ENCODE results near the gene PGLYRP3. TPM values are rescaled to one million over a fixed set of nuclear protein-coding genes. Genes with fewer than 3 reads are reported as not detected.

The PGLYRP3 gene
- total RNA-seq, 1 experiment from 2014 or later = not detected

GRCh38 chr1:153261281-153262069 lies 51.3 kb downstream of the PGLYRP3 start:
- DNase-seq (ENCODE audit: low read depth) = no peak

GRCh38 chr1:153260585-153261280 lies 52.0 kb downstream of the PGLYRP3 start:
- no peak for DNase-seq (ENCODE audit: low read depth)

- no peak for DNase-seq (ENCODE audit: low read depth)
Measured at GRCh38 chr1:153259387-153259786, 53.4 kb downstream of the PGLYRP3 start, which contains the start of gene LORICRIN. TSS of gene LORICRIN (plus strand) at chr1:153259687. CDS start at chr1:153260950, 1,263 bp downstream.

- no peak for DNase-seq (ENCODE audit: low read depth)
Measured at GRCh38 chr1:153253693-153254092, 59.1 kb downstream of the PGLYRP3 start.

- DNase-seq (ENCODE audit: low read depth) = no peak
Measured at GRCh38 chr1:153253076-153253475, 59.7 kb downstream of the PGLYRP3 start.

GRCh38 chr1:153251988-153252387 lies 60.8 kb downstream of the PGLYRP3 start:
- DNase-seq (ENCODE audit: low read depth) = no peak

- no peak for DNase-seq (ENCODE audit: low read depth)
Measured at GRCh38 chr1:153251562-153251961, 61.2 kb downstream of the PGLYRP3 start.

GRCh38 chr1:153251087-153251486 lies 61.7 kb downstream of the PGLYRP3 start:
- DNase-seq (ENCODE audit: low read depth) = no peak

- no peak for DNase-seq (ENCODE audit: low read depth)
Measured at GRCh38 chr1:153250166-153250565, 62.6 kb downstream of the PGLYRP3 start.

- no peak for DNase-seq (ENCODE audit: low read depth)
Measured at GRCh38 chr1:153248176-153248879, 64.4 kb downstream of the PGLYRP3 start.

Other genes with a start within 250 kb of the PGLYRP3 start
- gene SPRR2B, start 241.3 kb downstream of the PGLYRP3 start, total RNA-seq (2014; rRNA removed; shearing (Covaris generic)) = not detected in 2 replicates
- not detected in 2 replicates for gene SPRR2E, start 218.4 kb downstream of the PGLYRP3 start, total RNA-seq (2014; rRNA removed; shearing (Covaris generic))
- gene SPRR2F, start 199.4 kb downstream of the PGLYRP3 start, total RNA-seq (2014; rRNA removed; shearing (Covaris generic)) = not detected in 2 replicates
- not detected in 2 replicates for gene SPRR2G, start 162.1 kb downstream of the PGLYRP3 start, total RNA-seq (2014; rRNA removed; shearing (Covaris generic))
- not detected in 2 replicates for gene LELP1, start 109.5 kb downstream of the PGLYRP3 start, total RNA-seq (2014; rRNA removed; shearing (Covaris generic))
- not detected in 2 replicates for gene PRR9, start 95.4 kb downstream of the PGLYRP3 start, total RNA-seq (2014; rRNA removed; shearing (Covaris generic))
- gene LORICRIN, start 53.3 kb downstream of the PGLYRP3 start, total RNA-seq (2014; rRNA removed; shearing (Covaris generic)) = not detected in 2 replicates
- not detected in 2 replicates for gene PGLYRP4, start 35.9 kb upstream of the PGLYRP3 start, total RNA-seq (2014; rRNA removed; shearing (Covaris generic))
- gene S100A9, start 44.9 kb upstream of the PGLYRP3 start, total RNA-seq (2014; rRNA removed; shearing (Covaris generic)) = 0.22 TPM in 1 of 2 replicates, not detected in the other
- not detected in 2 replicates for gene S100A12, start 62.7 kb upstream of the PGLYRP3 start, total RNA-seq (2014; rRNA removed; shearing (Covaris generic))
- 0.15 TPM in 1 of 2 replicates, not detected in the other for gene S100A8, start 78.1 kb upstream of the PGLYRP3 start, total RNA-seq (2014; rRNA removed; shearing (Covaris generic))
- not detected in 2 replicates for gene S100A7A, start 103.6 kb upstream of the PGLYRP3 start, total RNA-seq (2014; rRNA removed; shearing (Covaris generic))
- not detected in 2 replicates for gene S100A7, start 147.7 kb upstream of the PGLYRP3 start, total RNA-seq (2014; rRNA removed; shearing (Covaris generic))
- 526 and 547 TPM in 2 replicates for gene S100A6, start 223.0 kb upstream of the PGLYRP3 start, total RNA-seq (2014; rRNA removed; shearing (Covaris generic))
- gene S100A5, start 228.0 kb upstream of the PGLYRP3 start, total RNA-seq (2014; rRNA removed; shearing (Covaris generic)) = not detected in 2 replicates
- gene S100A4, start 232.9 kb upstream of the PGLYRP3 start, total RNA-seq (2014; rRNA removed; shearing (Covaris generic)) = 2.9 and 12.3 TPM in 2 replicates
- 5.2 and 5.8 TPM in 2 replicates for gene S100A3, start 236.3 kb upstream of the PGLYRP3 start, total RNA-seq (2014; rRNA removed; shearing (Covaris generic))